NCI-H1105 treated with DMSO at 0.1 percent for 48 hours (cell line): Measurements from ENCODE around the gene CAMK2N1.

ENCODE experiments used
- DNase-seq: peaks from one replicate; lab custom pipeline; 2025; lab: John Stamatoyannopoulos, UW

The CAMK2N1 gene

DNA sequence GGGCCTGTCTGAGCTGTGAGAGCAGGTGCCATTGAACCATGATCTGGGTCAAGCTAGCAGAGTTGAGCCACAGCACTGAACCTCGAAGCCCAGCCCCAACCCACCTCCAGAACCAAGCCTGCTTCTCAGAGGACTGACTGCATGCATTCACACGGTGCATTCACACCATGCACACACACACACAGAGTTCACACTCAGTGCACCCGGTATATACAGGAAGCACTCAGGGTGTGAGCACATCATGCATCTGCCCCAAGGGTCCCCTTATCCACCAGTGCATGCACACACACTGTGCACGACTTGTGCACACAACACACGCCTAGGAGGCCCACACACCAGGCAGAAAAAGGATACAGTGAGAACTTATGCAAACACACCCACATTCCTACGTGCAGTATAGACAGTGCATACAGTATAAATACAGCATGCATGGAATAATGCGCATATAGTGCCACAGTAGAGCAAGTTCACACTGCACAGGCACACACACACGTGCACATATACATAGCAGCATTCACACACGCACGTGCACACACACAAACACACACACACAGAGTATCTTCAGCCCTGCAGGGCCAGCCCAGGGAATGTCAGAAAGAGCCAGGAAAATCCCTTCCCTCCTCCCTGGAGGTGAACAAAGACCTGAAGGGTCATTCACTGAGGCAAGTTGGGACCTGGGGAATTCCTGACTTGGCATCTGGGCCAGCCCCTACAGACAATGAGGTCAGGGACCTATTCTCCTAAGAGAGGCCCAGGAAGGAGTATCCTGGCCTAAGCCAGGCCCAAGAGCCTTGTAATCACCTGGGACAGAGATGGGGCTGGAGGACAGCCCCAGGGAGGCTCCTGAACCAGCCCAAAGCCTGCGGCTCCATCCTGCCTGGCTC, 42.1 kb downstream of the CAMK2N1 start:
- DNase-seq: no peak

DNA sequence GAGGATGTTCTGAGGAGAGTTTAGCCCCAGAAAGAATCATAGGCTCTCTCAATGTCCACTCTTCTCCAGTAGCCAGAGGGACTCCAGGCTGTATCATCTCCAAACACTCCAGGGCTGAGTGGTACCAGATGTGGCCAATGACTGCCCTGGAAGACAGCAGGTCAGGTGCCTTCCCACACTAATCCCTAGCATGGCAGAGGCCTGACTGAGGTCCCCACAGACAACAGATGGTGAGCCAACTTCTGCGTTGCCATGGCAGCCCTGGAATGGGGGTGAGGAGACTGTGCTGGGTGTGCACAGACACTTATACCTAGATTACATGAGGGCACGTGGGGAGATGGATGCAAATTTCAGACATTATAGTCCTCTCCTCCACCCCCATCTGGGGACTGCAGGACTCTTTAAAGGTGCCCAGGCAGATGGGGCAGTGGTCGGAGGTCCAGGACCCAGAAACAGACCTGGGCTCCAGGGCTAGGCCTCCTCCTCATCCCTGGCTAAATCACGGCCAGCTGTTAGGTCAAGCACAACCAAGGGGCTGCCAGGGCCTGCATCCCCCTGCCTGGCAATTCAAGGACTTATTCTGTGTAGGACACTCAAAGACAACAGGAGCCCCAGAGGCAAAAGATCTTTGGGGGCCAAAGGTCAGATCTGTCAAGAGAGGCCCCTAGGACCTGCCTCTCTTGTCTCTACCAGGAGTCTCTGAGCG, 42.9 kb downstream of the CAMK2N1 start:
- DNase-seq: no peak

DNA sequence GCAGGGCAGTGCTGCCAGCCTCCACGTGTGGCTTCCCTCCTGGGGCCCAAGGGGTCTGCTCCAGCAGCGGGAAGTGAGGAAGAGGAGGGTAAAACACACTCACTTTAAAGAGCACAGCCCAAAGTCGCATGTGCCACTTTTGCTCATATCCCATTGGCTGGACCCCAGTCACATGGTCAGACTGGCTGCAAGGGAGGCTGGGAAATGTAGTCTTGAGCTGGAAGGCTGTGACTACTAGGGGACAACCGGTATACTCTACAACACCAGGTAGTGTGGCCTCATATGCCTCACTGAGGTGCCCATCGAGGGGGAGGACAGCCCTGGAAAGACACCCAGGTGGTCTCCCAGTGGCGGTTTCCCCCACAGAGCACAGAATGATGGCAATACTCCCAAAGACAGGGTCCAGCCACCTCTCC, 45.2 kb downstream of the CAMK2N1 start:
- peak; percentile 5 for DNase-seq

DNA sequence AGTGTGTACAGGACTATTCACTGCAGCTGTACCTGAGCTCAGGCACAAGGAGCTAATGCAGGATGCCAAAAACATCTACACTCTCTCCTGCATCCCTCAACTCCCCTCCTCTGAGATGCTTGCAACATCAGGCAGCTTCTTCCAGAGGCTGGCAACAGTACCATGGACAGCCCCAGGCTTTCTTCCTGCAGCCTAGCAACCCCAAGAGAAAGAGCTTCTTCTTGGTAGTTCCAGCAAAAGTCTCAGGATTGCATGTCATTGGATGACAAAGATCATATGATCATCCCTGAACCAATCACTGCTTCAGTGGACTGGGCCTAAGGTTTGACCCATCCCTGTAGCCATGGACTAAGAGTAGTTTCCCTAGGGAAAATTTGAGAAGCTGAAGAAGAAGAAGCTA, 46.7 kb downstream of the CAMK2N1 start:
- no peak for DNase-seq

DNA sequence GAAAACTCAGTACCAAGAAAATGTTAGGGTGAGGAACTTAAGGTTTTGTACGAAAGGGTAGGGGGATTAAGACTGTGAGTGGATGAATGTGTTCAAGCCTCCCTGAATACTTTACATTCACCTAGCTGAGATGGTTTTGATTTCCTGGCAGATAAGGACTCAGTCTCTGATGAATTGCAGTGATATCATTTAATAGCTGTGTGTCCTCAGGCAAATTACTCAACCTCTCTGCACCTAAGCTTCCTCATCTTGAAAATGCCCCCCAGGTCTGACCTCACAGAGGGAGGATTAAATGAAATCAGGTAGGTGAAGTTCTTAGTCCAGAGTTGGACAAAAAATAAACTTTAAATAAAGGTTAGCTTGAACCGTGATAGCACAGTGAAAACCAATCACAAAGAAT, 48.4 kb downstream of the CAMK2N1 start:
- no peak for DNase-seq

DNA sequence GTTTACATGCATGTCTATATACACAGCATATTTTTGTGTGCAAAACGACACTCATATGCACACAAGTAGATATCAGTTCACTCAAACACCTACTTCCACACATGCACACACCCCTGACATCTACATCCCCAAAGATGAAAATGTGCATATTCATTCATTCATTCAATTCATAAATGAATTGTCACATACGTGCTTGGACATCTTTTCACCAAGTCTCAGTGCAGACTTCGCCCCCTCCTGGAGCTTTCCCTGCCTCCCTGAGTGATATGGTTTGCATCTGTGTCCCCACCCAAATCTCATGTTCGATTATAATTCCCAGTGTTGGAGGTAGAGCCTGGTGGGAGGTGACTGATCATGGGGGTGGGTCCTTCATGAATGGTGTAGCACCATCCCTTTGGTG, 53.1 kb downstream of the CAMK2N1 start:
- DNase-seq: no peak
